ENCODE data around the gene DNAJC17. TPM values are rescaled to one million over a fixed set of nuclear protein-coding genes. Genes with fewer than 3 reads are reported as not detected.

Gene DNAJC17
- total RNA-seq, 8 experiments from 2014 or later: 20.3 to 52.5 (median 34.0) TPM

- Histone ChIP-seq H3K4me1 (replicated peaks in 1 of 2) (no peaks in the 10 kb centered on the region), H3K27ac (no peak overlapping the region), H3K4me3 (no peak overlapping the region)
- in situ Hi-C loops (cut with MboI; ENCODE audit: low pct_unique_long_range_greater_than_20kb in 2 of 9, low sequenced_read_pairs in 9 of 9, unreplicated experiment in 9 of 9): no loop called here
- WGBS, 10 experiments: 0 to 100% (median 70%) methylated on average over 1 to 5 of the region's 5 CpGs; no CpG with 5 or more reads in 2 of the 10 experiments
- peak in 4 of 8 experiments; percentile 21 to 83 (median 53) for ATAC-seq (replicated peaks in 6 of 8)
These were observed 18.6 kb upstream of the DNAJC17 start for GRCh38 chr15:40825661-40826422.

GRCh38 chr15:40823572-40824343, 16.5 kb upstream of the DNAJC17 start:
- WGBS, 10 experiments: 14 to 86% (median 67%) methylated on average over 1 of the region's 1 CpG; no CpG with 5 or more reads in 3 of the 10 experiments
- no peaks in the 10 kb centered on the region for H3K4me1 ChIP-seq (replicated peaks in 1 of 2)
- no peak overlapping the region for H3K4me3 ChIP-seq
- peak in 2 of 8 experiments; percentile 25 to 30 for ATAC-seq (replicated peaks in 6 of 8)
- in situ Hi-C loops (cut with MboI; ENCODE audit: low pct_unique_long_range_greater_than_20kb in 2 of 9, low sequenced_read_pairs in 9 of 9, unreplicated experiment in 9 of 9): no loop called here
- no peak overlapping the region for H3K27ac ChIP-seq

GRCh38 chr15:40821195-40821594, 13.9 kb upstream of the DNAJC17 start:
- no peaks in the 10 kb centered on the region for H3K4me1 ChIP-seq (replicated peaks in 1 of 2)
- 0 to 100% (median 100%) methylated on average over 1 to 2 of the region's 2 CpGs; no CpG with 5 or more reads in 1 of the 10 experiments for WGBS, 10 experiments
- in situ Hi-C loops (cut with MboI; ENCODE audit: low pct_unique_long_range_greater_than_20kb in 2 of 9, low sequenced_read_pairs in 9 of 9, unreplicated experiment in 9 of 9): no loop called here
- no peak for ATAC-seq (replicated peaks in 6 of 8)
- no peak overlapping the region for H3K27ac ChIP-seq
- H3K4me3 ChIP-seq: no peak overlapping the region

DNA sequence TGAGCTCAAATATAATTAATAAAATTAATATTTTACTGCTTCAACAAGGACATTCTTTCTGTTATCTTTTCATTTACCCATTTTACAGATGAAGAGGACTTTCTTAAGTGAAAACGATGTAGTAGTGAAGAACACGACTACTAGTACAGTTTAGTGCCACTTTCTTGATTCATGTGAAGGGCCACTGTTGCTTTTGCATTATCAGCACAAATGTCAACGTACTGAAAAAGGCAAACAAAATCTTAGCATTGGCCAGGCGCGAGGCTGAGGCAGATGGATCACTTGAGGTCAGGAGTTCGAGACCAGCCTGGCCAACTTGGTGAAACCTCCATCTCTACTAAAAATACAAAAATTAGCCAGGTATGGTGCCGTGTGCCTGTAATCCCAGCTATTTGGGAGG, 11.8 kb upstream of the DNAJC17 start:
- 50 to 95% (median 77%) methylated on average over 3 to 7 of the region's 7 CpGs; no CpG with 5 or more reads in 4 of the 10 experiments for WGBS, 10 experiments
- in situ Hi-C loops (cut with MboI; ENCODE audit: low pct_unique_long_range_greater_than_20kb in 2 of 9, low sequenced_read_pairs in 9 of 9, unreplicated experiment in 9 of 9): no loop called here
- ATAC-seq (replicated peaks in 6 of 8): no peak
- Histone ChIP-seq H3K4me1 (replicated peaks in 1 of 2) (no peaks in the 10 kb centered on the region), H3K27ac (no peak overlapping the region), H3K4me3 (no peak overlapping the region)

DNA sequence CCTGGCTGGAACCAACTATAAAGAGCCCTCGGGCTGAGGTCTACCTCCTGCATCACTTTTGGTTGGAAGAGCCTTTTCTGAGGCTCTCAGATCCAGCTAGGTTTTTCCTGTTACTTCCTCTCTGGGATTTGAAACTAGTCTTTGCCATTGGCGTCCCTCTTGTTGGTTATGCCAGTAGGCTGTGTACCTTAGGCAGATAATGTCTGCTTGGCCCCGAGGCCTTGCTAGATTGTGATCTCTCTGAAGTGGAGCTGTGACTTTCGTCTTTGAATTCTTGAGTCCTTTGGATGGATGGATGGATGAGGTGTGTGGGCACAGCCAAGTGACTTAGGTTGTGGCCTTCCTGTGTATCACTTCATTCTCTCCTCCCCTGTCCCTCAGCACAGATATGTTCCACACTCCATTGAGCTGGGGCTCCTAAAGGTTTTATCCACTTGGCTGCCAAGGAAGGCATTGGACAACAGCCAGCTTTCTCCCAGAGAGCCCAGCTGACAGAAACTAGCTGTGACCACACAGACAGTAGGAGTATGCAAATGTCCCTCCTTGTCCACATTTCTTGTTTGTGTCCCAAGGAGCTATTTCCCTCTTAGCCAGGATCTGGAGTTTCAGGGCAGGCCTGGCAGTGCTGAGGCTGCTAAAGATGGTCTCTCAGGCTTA, 7.9 kb upstream of the DNAJC17 start:
- WGBS, 10 experiments: 80 to 100% (median 90%) methylated on average over 1 to 4 of the region's 4 CpGs; no CpG with 5 or more reads in 5 of the 10 experiments
- in situ Hi-C loops (cut with MboI; ENCODE audit: low pct_unique_long_range_greater_than_20kb in 2 of 9, low sequenced_read_pairs in 9 of 9, unreplicated experiment in 9 of 9): no loop called here
- H3K27ac ChIP-seq: no peak overlapping the region
- no peaks in the 10 kb centered on the region for H3K4me1 ChIP-seq (replicated peaks in 1 of 2)
- H3K4me3 ChIP-seq: no peak overlapping the region
- ATAC-seq (replicated peaks in 6 of 8): peak in 5 of 8 experiments; percentile 33 to 86 (median 46)

DNA sequence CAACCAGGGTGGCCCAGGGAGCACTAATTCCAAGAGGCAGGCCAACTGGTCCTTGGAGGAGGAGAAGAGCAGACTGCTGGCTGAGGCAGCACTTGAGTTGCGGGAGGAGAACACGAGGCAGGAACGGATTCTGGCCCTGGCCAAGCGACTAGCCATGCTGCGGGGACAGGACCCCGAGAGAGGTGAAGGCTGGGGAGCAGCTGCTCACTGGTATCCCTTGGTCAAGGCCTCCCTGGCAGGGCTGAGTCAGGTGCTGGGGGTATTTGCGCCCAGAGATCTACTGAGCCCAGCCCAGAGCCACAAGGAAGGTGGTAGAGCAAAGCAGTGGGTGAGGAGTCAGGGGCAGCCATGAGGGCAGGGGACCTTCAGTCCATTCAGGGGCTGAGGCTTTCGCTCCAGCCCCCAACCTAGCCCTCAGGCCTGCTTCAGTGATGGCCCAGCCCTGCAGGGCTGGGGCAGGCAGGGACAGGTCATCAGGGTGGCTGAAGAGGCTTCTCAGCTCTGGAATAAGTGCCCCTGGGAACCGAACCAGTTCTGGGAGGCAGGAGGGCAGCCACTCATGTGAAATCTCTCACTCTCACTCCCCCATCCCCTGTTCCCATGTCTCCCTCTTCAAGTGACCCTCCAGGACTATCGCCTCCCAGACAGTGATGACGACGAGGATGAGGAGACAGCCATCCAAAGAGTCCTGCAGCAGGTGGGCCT, 5.6 kb upstream of the DNAJC17 start:
- no peak for ATAC-seq (replicated peaks in 6 of 8)
- H3K27ac ChIP-seq: no peak overlapping the region
- WGBS, 10 experiments: 86 to 95% (median 91%) methylated on average over 1 to 6 of the region's 12 CpGs; no CpG with 5 or more reads in 6 of the 10 experiments
- no peaks in the 10 kb centered on the region for H3K4me1 ChIP-seq (replicated peaks in 1 of 2)
- H3K4me3 ChIP-seq: no peak overlapping the region
- in situ Hi-C loops (cut with MboI; ENCODE audit: low pct_unique_long_range_greater_than_20kb in 2 of 9, low sequenced_read_pairs in 9 of 9, unreplicated experiment in 9 of 9): no loop called here

DNA sequence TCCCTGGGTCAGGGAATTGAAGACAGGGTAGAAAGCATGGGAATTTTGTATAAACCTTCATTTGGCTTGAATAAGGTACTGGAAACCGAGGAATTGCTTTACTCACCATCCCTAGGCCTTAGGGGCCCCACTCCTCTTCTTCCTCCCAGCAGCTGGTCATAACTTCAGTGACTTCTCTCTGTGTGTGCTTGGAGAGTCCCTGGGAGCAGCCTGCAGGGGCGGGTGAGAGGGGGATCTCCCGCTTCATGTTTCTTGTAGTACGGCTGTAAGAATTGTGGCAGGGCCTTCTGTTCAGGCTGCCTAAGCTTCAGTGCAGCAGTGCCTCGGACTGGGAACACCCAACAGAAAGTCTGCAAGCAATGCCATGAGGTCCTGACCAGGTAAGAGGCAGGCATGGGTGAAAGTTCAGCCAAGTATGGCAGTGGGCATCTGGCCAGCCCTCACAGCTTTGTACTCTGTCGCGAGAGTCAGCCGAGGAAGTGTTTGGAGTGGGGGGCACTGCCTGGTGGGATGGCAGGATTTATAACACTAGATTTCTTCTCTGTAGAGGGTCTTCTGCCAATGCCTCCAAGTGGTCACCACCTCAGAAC, 1.7 kb upstream of the DNAJC17 start:
- in situ Hi-C loops (cut with MboI; ENCODE audit: low pct_unique_long_range_greater_than_20kb in 2 of 9, low sequenced_read_pairs in 9 of 9, unreplicated experiment in 9 of 9): no loop called here
- H3K4me3 ChIP-seq: no peak overlapping the region
- WGBS, 10 experiments: 56 to 100% (median 71%) methylated on average over 1 to 8 of the region's 8 CpGs; no CpG with 5 or more reads in 4 of the 10 experiments
- no peak overlapping the region for H3K27ac ChIP-seq
- ATAC-seq (replicated peaks in 6 of 8): no peak
- H3K4me1 ChIP-seq (replicated peaks in 1 of 2): peaks cover 5 to 6% of the 10 kb centered on the region in 2 donors

GRCh38 chr15:40807888-40808461, 702 bp upstream of the DNAJC17 start:
- in situ Hi-C loops (cut with MboI; ENCODE audit: low pct_unique_long_range_greater_than_20kb in 2 of 9, low sequenced_read_pairs in 9 of 9, unreplicated experiment in 9 of 9): no loop called here
- H3K27ac ChIP-seq: no peak overlapping the region
- no peak for ATAC-seq (replicated peaks in 6 of 8)

DNA sequence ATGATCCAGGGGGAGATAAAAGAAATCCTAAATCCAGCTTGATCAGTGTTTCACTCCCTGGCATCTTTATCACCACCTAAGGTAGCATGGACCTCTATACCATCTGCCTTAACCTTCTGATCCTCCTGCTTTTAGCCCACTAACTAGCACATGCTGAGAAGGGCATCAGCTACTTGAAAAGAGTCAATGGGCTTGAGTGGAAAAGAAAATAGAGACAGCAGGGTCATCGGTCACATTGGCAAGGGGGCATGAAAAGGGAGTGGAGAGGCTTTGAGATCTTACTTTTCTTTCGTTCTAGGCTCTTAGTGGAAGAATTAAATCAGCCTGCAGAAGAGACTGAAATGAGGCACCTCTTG, 623 bp downstream of the DNAJC17 start:
- Histone ChIP-seq H3K4me1 (replicated peaks in 1 of 2) (peaks cover 5 to 6% of the 10 kb centered on the region in 2 donors), H3K27ac (peak overlapping the region; percentile 87 to 89), H3K4me3 (peak overlapping the region; percentile 83 to 96 (median 92))
- in situ Hi-C loops (cut with MboI; ENCODE audit: low pct_unique_long_range_greater_than_20kb in 2 of 9, low sequenced_read_pairs in 9 of 9, unreplicated experiment in 9 of 9): no loop called here
- 0% methylated on average over 1 to 2 of the region's 2 CpGs; no CpG with 5 or more reads in 4 of the 10 experiments for WGBS, 10 experiments
- ATAC-seq (replicated peaks in 6 of 8): no peak

More at GRCh38 chr15:40807888-40808461, 702 bp upstream of the DNAJC17 start:
- H3K4me1 ChIP-seq (replicated peaks in 1 of 2): peaks cover 5 to 6% of the 10 kb centered on the region in 2 donors
- 17 to 93% (median 65%) methylated on average over 1 to 12 of the region's 19 CpGs; no CpG with 5 or more reads in 3 of the 10 experiments for WGBS, 10 experiments
- peak overlapping the region; percentile 83 to 96 (median 92) for H3K4me3 ChIP-seq

DNA sequence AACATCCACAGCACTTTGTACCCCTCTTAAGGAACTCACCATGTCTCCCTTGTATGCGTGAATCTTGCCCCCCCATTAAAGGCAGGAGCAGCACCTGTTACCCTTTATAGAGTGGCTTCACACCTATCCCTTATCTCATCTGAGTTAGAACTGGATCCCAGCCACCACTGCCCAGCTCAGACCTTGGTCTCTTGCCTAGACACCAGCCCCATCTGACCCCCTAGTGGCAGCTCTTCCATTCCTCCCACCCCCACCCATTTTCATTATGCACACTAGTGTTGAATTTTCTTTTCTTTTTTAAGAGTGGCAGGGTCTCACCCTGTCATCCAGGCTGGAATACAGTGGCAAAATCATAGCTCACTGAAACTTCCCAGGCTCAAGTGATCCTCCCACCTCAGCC, 3.6 kb downstream of the DNAJC17 start:
- no peak overlapping the region for H3K27ac ChIP-seq
- ATAC-seq (replicated peaks in 6 of 8): no peak
- 67 to 100% methylated on average over 1 of the region's 1 CpG; no CpG with 5 or more reads in 8 of the 10 experiments for WGBS, 10 experiments
- H3K4me3 ChIP-seq: no peak overlapping the region
- H3K4me1 ChIP-seq (replicated peaks in 1 of 2): peaks cover 5 to 6% of the 10 kb centered on the region in 2 donors
- in situ Hi-C loops (cut with MboI; ENCODE audit: low pct_unique_long_range_greater_than_20kb in 2 of 9, low sequenced_read_pairs in 9 of 9, unreplicated experiment in 9 of 9): no loop called here

GRCh38 chr15:40803076-40803475, 4.2 kb downstream of the DNAJC17 start:
- peaks cover 8 to 10% of the 10 kb centered on the region in 2 donors for H3K4me1 ChIP-seq (replicated peaks in 1 of 2)
- H3K27ac ChIP-seq: no peak overlapping the region
- WGBS, 10 experiments: 80 to 100% (median 98%) methylated on average over 1 to 2 of the region's 2 CpGs; no CpG with 5 or more reads in 4 of the 10 experiments
- no peak overlapping the region for H3K4me3 ChIP-seq
- no peak for ATAC-seq (replicated peaks in 6 of 8)
- in situ Hi-C loops (cut with MboI; ENCODE audit: low pct_unique_long_range_greater_than_20kb in 2 of 9, low sequenced_read_pairs in 9 of 9, unreplicated experiment in 9 of 9): no loop called here

- no peak overlapping the region for H3K4me3 ChIP-seq
- no peak overlapping the region for H3K27ac ChIP-seq
- in situ Hi-C loops (cut with MboI; ENCODE audit: low pct_unique_long_range_greater_than_20kb in 2 of 9, low sequenced_read_pairs in 9 of 9, unreplicated experiment in 9 of 9): no loop called here
These were observed 7.8 kb downstream of the DNAJC17 start for GRCh38 chr15:40799523-40799922.

More at GRCh38 chr15:40799523-40799922, 7.8 kb downstream of the DNAJC17 start:
- peak in 3 of 8 experiments; percentile 79 to 87 (median 85) for ATAC-seq (replicated peaks in 6 of 8)
- peaks cover 3 to 4% of the 10 kb centered on the region in 2 donors for H3K4me1 ChIP-seq (replicated peaks in 1 of 2)
- WGBS, 10 experiments: 58 to 100% (median 88%) methylated on average over 1 to 3 of the region's 3 CpGs; no CpG with 5 or more reads in 2 of the 10 experiments
